ENCODE results near the gene CCDC148.

CCDC148 gene

DNA sequence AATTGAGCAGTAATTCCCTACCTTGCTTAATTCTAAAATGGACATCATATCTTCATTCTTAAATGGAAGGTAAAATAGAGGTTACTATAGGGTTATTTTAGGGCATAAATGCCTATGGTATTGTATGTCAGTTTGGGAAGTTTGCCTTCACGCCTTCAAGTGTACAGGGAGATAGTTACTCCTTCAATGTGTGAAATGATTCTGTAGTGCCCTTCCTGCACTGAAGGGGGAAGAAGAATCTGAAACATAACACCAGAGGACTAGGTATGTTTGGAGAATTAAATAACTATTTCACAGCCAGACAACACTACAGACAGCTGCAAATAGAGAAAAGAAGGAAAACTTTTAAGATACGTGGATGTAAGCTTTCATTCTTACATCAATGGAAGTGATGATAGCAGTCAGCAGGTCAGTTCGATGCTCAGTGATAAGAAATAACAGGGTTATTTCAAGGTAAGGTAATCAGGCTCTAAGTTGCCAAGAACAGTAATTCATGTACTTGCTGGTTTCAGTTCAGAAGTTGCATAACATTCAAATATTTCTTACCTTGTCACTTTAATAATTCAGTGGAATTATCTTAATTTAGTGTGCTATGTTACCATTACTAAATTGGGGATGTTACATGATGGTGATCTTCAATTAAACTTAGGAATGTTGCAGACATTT lies 4.2 kb upstream of the CCDC148 start:
- TF ChIP-seq EZH2 (IDR thresholded peaks at IDR 0.05; ENCODE audit: borderline replicate concordance, low read length): no peak
- TF ChIP-seq, protein P1, sequence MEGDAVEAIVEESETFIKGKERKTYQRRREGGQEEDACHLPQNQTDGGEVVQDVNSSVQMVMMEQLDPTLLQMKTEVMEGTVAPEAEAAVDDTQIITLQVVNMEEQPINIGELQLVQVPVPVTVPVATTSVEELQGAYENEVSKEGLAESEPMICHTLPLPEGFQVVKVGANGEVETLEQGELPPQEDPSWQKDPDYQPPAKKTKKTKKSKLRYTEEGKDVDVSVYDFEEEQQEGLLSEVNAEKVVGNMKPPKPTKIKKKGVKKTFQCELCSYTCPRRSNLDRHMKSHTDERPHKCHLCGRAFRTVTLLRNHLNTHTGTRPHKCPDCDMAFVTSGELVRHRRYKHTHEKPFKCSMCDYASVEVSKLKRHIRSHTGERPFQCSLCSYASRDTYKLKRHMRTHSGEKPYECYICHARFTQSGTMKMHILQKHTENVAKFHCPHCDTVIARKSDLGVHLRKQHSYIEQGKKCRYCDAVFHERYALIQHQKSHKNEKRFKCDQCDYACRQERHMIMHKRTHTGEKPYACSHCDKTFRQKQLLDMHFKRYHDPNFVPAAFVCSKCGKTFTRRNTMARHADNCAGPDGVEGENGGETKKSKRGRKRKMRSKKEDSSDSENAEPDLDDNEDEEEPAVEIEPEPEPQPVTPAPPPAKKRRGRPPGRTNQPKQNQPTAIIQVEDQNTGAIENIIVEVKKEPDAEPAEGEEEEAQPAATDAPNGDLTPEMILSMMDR (IDR thresholded peaks at IDR 0.05; ENCODE audit: low read length): no peak; the same call in 1 of the 2 replicates
- H3K79me2 ChIP-seq (ENCODE audit: insufficient read depth, low read length): no peaks in the 10 kb centered on the region
- H2AFZ ChIP-seq (ENCODE audit: low read length): no peak overlapping the region
- H3K27me3 ChIP-seq (ENCODE audit: insufficient read depth, low read length): no peaks in the 10 kb centered on the region
- H3F3A ChIP-seq (ENCODE audit: insufficient read depth, low read length): no peaks in the 10 kb centered on the region
- no peaks in the 10 kb centered on the region for H3K9me2 ChIP-seq (ENCODE audit: low read depth, low read length)
- no peak overlapping the region for H3K4me3 ChIP-seq (ENCODE audit: low read depth, low read length, poor library complexity, severe bottlenecking)
- no peaks in the 10 kb centered on the region for H4K20me1 ChIP-seq (ENCODE audit: insufficient read depth, low read length)
- no peak overlapping the region for H3K9ac ChIP-seq (ENCODE audit: low read length)
- no peak overlapping the region for H3K4me2 ChIP-seq (ENCODE audit: low read length)
- H3K9me3 ChIP-seq (ENCODE audit: low read length): no peaks in the 10 kb centered on the region
- no peaks in the 10 kb centered on the region for H3K36me3 ChIP-seq (ENCODE audit: insufficient read depth, low read length)
- H3K27ac ChIP-seq (ENCODE audit: low read depth, low read length, poor library complexity, severe bottlenecking): no peak overlapping the region
- H3K4me1 ChIP-seq (ENCODE audit: insufficient read depth, low read length, severe bottlenecking): peaks cover 14% of the 10 kb centered on the region

DNA sequence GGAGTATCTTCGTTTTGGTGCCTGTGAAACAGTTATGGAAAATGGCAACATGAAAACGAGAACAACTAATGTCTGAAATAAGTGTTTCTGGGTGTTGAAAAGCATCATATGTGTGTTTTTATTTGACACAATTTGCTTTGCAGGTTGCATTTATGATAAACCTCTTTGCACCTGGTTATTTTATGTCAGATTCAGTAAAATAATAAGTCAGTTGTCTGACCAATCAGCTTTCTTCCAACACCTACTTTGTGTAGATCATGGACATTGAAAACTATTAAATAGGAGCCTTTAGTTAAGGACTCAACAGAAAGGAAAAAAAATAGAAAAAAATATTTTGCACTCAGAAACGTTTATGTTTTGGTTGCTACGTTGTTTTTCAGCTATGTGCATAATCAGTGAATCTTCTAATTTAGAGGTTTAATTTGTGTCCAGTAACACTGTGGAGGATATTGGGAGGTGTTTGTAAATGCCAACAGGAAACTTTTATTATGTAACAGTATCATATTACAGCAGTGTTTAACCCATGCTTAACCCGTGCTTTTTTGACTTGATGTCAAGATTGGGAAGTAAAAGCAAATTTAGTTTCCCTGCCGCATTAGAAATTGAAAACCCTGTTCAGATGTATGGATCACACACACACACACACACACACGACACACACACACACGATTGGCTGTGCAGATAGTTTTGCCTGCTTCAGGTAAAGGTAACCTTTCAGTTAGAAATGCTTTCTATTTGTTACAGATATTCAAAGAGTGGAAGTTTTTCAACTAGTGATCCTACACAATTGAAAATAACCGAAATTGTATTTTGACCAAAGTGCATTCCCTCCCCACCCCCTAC lies 2.8 kb upstream of the CCDC148 start:
- H3K4me1 ChIP-seq (ENCODE audit: insufficient read depth, low read length, severe bottlenecking): peaks cover 14% of the 10 kb centered on the region
- H3K9me3 ChIP-seq (ENCODE audit: low read length): no peaks in the 10 kb centered on the region
- H3K4me2 ChIP-seq (ENCODE audit: low read length): no peak overlapping the region
- no peaks in the 10 kb centered on the region for H4K20me1 ChIP-seq (ENCODE audit: insufficient read depth, low read length)
- no peaks in the 10 kb centered on the region for H3K9me2 ChIP-seq (ENCODE audit: low read depth, low read length)
- H3K9ac ChIP-seq (ENCODE audit: low read length): no peak overlapping the region
- H3K36me3 ChIP-seq (ENCODE audit: insufficient read depth, low read length): no peaks in the 10 kb centered on the region
- H3K79me2 ChIP-seq (ENCODE audit: insufficient read depth, low read length): no peaks in the 10 kb centered on the region
- no peak overlapping the region for H3K27ac ChIP-seq (ENCODE audit: low read depth, low read length, poor library complexity, severe bottlenecking)
- no peak overlapping the region for H2AFZ ChIP-seq (ENCODE audit: low read length)
- H3K27me3 ChIP-seq (ENCODE audit: insufficient read depth, low read length): no peaks in the 10 kb centered on the region
- H3F3A ChIP-seq (ENCODE audit: insufficient read depth, low read length): no peaks in the 10 kb centered on the region
- no peak overlapping the region for H3K4me3 ChIP-seq (ENCODE audit: low read depth, low read length, poor library complexity, severe bottlenecking)
- TF ChIP-seq, protein P1 (IDR thresholded peaks at IDR 0.05; ENCODE audit: low read length): no peak
- no peak for TF ChIP-seq EZH2 (IDR thresholded peaks at IDR 0.05; ENCODE audit: borderline replicate concordance, low read length)

DNA sequence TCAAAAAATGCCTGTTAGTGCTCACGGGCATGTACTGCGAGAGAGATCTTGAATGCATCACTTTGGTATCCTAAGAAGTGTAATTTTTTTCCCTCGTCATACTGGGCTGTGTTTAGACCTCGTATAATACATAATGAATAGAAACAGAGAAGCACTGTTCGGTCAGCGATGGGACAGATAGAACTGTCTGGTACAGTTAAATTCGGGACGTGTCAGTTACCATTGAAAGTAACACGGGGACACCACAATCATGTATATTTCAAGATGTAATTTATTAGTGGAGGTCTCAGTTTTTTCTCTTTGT lies 2.0 kb upstream of the CCDC148 start:
- no peaks in the 10 kb centered on the region for H4K20me1 ChIP-seq (ENCODE audit: insufficient read depth, low read length)
- H2AFZ ChIP-seq (ENCODE audit: low read length): no peak overlapping the region
- H3K4me3 ChIP-seq (ENCODE audit: low read depth, low read length, poor library complexity, severe bottlenecking): peak overlapping the region; percentile 71
- H3F3A ChIP-seq (ENCODE audit: insufficient read depth, low read length): no peaks in the 10 kb centered on the region
- no peaks in the 10 kb centered on the region for H3K9me3 ChIP-seq (ENCODE audit: low read length)
- H3K79me2 ChIP-seq (ENCODE audit: insufficient read depth, low read length): no peaks in the 10 kb centered on the region
- H3K4me1 ChIP-seq (ENCODE audit: insufficient read depth, low read length, severe bottlenecking): peaks cover 14% of the 10 kb centered on the region
- H3K27ac ChIP-seq (ENCODE audit: low read depth, low read length, poor library complexity, severe bottlenecking): no peak overlapping the region
- no peaks in the 10 kb centered on the region for H3K9me2 ChIP-seq (ENCODE audit: low read depth, low read length)
- H3K27me3 ChIP-seq (ENCODE audit: insufficient read depth, low read length): no peaks in the 10 kb centered on the region
- H3K4me2 ChIP-seq (ENCODE audit: low read length): peak overlapping the region; percentile 77
- TF ChIP-seq, protein P1 (IDR thresholded peaks at IDR 0.05; ENCODE audit: low read length): no peak
- TF ChIP-seq EZH2 (IDR thresholded peaks at IDR 0.05; ENCODE audit: borderline replicate concordance, low read length): no peak
- no peak overlapping the region; the same call in 1 of the 2 replicates for H3K9ac ChIP-seq (ENCODE audit: low read length)
- no peaks in the 10 kb centered on the region for H3K36me3 ChIP-seq (ENCODE audit: insufficient read depth, low read length)
